Lower lobe of right lung (tissue), 2 donors: ENCODE results near the gene HOXB1. TPM values are rescaled to one million over a fixed set of nuclear protein-coding genes. Genes with fewer than 3 reads are reported as not detected.
A peak's percentile ranks its signal among the peaks of the same experiment; 100 is the strongest.

Experiments used
- ATAC-seq, 2 donors: fragments of 200-7000 bp; cut with Tn5 transposase; one replicate each; pipeline ENCODE4 v1.9.1; 2020 to 2022; ENCODE audit warnings: mild to moderate bottlenecking in 2 of 2, moderate library complexity in 2 of 2
- DNase-seq: peaks from one replicate; pipeline ENCODE4 v3.0.0-alpha.2; 2020
- H3K27ac ChIP-seq: fragments of 200-600 bp; one replicate; pipeline ENCODE4 v1.8.0; 2022
- H3K27me3 ChIP-seq: fragments of 200-600 bp; one replicate; pipeline ENCODE4 v1.8.0; 2022; ENCODE audit warnings: low read depth
- H3K36me3 ChIP-seq: fragments of 200-600 bp; one replicate; pipeline ENCODE4 v1.8.0; 2022; ENCODE audit warnings: mild to moderate bottlenecking
- H3K4me1 ChIP-seq: fragments of 200-600 bp; one replicate; pipeline ENCODE4 v1.8.0; 2022
- H3K4me3 ChIP-seq: fragments of 200-600 bp; one replicate; pipeline ENCODE4 v1.8.0; 2022; ENCODE audit warnings: mild to moderate bottlenecking
- H3K9me3 ChIP-seq: fragments of 200-600 bp; one replicate; pipeline ENCODE4 v1.8.0; 2022
- CTCF ChIP-seq: fragments of 200-600 bp; IDR thresholded peaks from one replicate; pipeline ENCODE4 v1.8.0; 2022; ENCODE audit warnings: antibody characterized with exemption, mild to moderate bottlenecking
- intact Hi-C: fragments of 100-400 bp; cut with DNase I; formaldehyde crosslinking; loops from one replicate; pipeline ENCODE4 v1.11.0; 2022
- long read RNA-seq: library from polyadenylated mRNA; unstranded; transcript quantifications from one replicate; pipeline ENCODE4 v2.0.0, GENCODE V29; 2021
- total RNA-seq: library from RNA; stranded (reverse); fragmentation: NEBNext Ultra II Directional; extraction: Animal tissue kit (Norgen Biotek cat#: 25700); gene quantifications from one replicate; pipeline ENCODE4 v1.2.1, GENCODE V29; 2021
- donor health status: DM: no; HTN: yes; CAD: no; lungs with severe emphysema.

HOXB1 gene
- total RNA-seq, result not detected
- long read RNA-seq, result 0 reads

- H3K4me3 ChIP-seq, result no peak within 1 kb of the TSS
- no peaks in the 10 kb centered on the region for H3K4me1 ChIP-seq
- no peak for TF ChIP-seq CTCF
- peaks cover 40% of the 10 kb centered on the region for H3K27me3 ChIP-seq
- DNase-seq (no peak), ATAC-seq (no peak)
- intact Hi-C loops, result no loop called here
- no peak within 1 kb of the TSS for H3K27ac ChIP-seq
- no peaks in the 10 kb centered on the region for H3K9me3 ChIP-seq
- no peaks in the 10 kb centered on the region for H3K36me3 ChIP-seq
Measured at GRCh38 chr17:48530887-48531272, at the start of gene HOXB1. HOXB1 (minus strand) TSS chr17:48531011; CDS start chr17:48530904, 107 bp downstream.

- intact Hi-C loops, result no loop called here
- TF ChIP-seq CTCF, result no peak
- ATAC-seq (no peak), DNase-seq (no peak)
- H3K27ac ChIP-seq, result peak overlapping the region; percentile 92
- no peaks in the 10 kb centered on the region for H3K9me3 ChIP-seq
- peaks cover 38% of the 10 kb centered on the region for H3K4me1 ChIP-seq
- peak overlapping the region; percentile 62 for H3K4me3 ChIP-seq
- H3K27me3 ChIP-seq, result peaks cover 88% of the 10 kb centered on the region
- no peaks in the 10 kb centered on the region for H3K36me3 ChIP-seq
Measured at GRCh38 chr17:48579760-48580554, 49.1 kb upstream of the HOXB1 start.

GRCh38 chr17:48579471-48579759 lies 48.6 kb upstream of the HOXB1 start:
- intact Hi-C loops, result no loop called here

GRCh38 chr17:48578616-48579470 lies 48.0 kb upstream of the HOXB1 start:
- Histone ChIP-seq H3K4me1 (peaks cover 29% of the 10 kb centered on the region), H3K36me3 (no peaks in the 10 kb centered on the region), H3K27ac (peak overlapping the region; percentile 92), H3K27me3 (peaks cover 90% of the 10 kb centered on the region), H3K4me3 (peak overlapping the region; percentile 62), H3K9me3 (no peaks in the 10 kb centered on the region)
- ATAC-seq (peak; percentile 4 to 20), DNase-seq (no peak)
- intact Hi-C loops, result no loop called here
- TF ChIP-seq CTCF, result no peak

More at GRCh38 chr17:48579471-48579759, 48.6 kb upstream of the HOXB1 start:
- ATAC-seq, result no peak
- Histone ChIP-seq H3K9me3 (no peaks in the 10 kb centered on the region), H3K27ac (peak overlapping the region; percentile 92), H3K36me3 (no peaks in the 10 kb centered on the region), H3K27me3 (peaks cover 90% of the 10 kb centered on the region), H3K4me1 (peaks cover 33% of the 10 kb centered on the region), H3K4me3 (peak overlapping the region; percentile 62)
- no peak for DNase-seq
- TF ChIP-seq CTCF, result no peak

- peak within 1 kb of the TSS; percentile 62 for H3K4me3 ChIP-seq
- DNase-seq (peak; percentile 73), ATAC-seq (peak; percentile 28 to 67)
- peak within 1 kb of the TSS; percentile 92 for H3K27ac ChIP-seq
- intact Hi-C loops, result no loop called here
- no peak for TF ChIP-seq CTCF
- H3K9me3 ChIP-seq, result no peaks in the 10 kb centered on the region
- H3K27me3 ChIP-seq, result peaks cover 90% of the 10 kb centered on the region
- H3K36me3 ChIP-seq, result no peaks in the 10 kb centered on the region
- H3K4me1 ChIP-seq, result peaks cover 29% of the 10 kb centered on the region
Measured at GRCh38 chr17:48577946-48578615, 47.3 kb upstream of the HOXB1 start, which contains the start of gene HOXB4. HOXB4 (minus strand) TSS chr17:48578350; CDS start chr17:48578319, 31 bp downstream.
